SK-N-SH (cell line): ENCODE data around the gene CYP1A1.

Experiments
- EP300 ChIP-seq, 2 experiments: IDR thresholded peaks; 2 replicates each; pipeline versions ENCODE4 v1.4.0 to v1.6.1; 2012; ENCODE audit warnings: borderline replicate concordance in 1 of 2, low read depth in 1 of 2, low read length in 1 of 2
- POLR2AphosphoS5 ChIP-seq: IDR thresholded peaks from 2 replicates; pipeline ENCODE4 v1.6.1; 2012; ENCODE audit warnings: low read depth, low read length
- TF ChIP-seq, protein P1 (sequence below): fragments of 200-600 bp; sonication (generic); IDR thresholded peaks from 2 replicates; pipeline ENCODE4 v1.6.1; 2017; ENCODE audit warnings: antibody characterized with exemption, mild to moderate bottlenecking, moderate library complexity
- TF ChIP-seq, protein P2 (sequence below): IDR thresholded peaks from 2 replicates; pipeline ENCODE4 v1.6.1; 2012; ENCODE audit warnings: mild to moderate bottlenecking, low read depth, low read length, moderate library complexity

DNA sequence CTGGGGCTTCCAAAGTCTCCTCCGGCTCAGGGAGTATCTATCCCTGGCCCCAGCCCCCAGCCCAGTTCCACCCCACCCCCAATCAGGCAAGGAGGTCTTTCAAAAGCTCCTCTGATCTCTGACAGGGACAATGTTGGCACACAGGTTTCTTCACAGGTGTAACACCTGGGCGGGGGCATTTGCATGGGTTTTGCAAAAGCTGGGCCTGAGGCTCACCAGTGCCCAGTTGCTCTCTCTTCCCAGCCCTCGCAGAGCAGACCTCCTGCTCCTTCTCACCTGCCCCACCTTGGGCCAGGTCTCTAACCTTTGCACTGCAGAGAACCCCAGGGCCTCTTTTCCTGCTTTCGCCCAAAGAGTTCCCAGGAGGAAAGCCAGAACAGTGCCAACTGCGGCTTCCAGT lies 48.0 kb upstream of the CYP1A1 start:
- TF ChIP-seq, protein P1, sequence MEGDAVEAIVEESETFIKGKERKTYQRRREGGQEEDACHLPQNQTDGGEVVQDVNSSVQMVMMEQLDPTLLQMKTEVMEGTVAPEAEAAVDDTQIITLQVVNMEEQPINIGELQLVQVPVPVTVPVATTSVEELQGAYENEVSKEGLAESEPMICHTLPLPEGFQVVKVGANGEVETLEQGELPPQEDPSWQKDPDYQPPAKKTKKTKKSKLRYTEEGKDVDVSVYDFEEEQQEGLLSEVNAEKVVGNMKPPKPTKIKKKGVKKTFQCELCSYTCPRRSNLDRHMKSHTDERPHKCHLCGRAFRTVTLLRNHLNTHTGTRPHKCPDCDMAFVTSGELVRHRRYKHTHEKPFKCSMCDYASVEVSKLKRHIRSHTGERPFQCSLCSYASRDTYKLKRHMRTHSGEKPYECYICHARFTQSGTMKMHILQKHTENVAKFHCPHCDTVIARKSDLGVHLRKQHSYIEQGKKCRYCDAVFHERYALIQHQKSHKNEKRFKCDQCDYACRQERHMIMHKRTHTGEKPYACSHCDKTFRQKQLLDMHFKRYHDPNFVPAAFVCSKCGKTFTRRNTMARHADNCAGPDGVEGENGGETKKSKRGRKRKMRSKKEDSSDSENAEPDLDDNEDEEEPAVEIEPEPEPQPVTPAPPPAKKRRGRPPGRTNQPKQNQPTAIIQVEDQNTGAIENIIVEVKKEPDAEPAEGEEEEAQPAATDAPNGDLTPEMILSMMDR: no peak
- no peak for TF ChIP-seq EP300 (IDR thresholded peaks at IDR 0.05; ENCODE audit: borderline replicate concordance in 1 of 2, low read depth in 1 of 2, low read length in 1 of 2)
- no peak for TF ChIP-seq POLR2AphosphoS5
- TF ChIP-seq, protein P2, sequence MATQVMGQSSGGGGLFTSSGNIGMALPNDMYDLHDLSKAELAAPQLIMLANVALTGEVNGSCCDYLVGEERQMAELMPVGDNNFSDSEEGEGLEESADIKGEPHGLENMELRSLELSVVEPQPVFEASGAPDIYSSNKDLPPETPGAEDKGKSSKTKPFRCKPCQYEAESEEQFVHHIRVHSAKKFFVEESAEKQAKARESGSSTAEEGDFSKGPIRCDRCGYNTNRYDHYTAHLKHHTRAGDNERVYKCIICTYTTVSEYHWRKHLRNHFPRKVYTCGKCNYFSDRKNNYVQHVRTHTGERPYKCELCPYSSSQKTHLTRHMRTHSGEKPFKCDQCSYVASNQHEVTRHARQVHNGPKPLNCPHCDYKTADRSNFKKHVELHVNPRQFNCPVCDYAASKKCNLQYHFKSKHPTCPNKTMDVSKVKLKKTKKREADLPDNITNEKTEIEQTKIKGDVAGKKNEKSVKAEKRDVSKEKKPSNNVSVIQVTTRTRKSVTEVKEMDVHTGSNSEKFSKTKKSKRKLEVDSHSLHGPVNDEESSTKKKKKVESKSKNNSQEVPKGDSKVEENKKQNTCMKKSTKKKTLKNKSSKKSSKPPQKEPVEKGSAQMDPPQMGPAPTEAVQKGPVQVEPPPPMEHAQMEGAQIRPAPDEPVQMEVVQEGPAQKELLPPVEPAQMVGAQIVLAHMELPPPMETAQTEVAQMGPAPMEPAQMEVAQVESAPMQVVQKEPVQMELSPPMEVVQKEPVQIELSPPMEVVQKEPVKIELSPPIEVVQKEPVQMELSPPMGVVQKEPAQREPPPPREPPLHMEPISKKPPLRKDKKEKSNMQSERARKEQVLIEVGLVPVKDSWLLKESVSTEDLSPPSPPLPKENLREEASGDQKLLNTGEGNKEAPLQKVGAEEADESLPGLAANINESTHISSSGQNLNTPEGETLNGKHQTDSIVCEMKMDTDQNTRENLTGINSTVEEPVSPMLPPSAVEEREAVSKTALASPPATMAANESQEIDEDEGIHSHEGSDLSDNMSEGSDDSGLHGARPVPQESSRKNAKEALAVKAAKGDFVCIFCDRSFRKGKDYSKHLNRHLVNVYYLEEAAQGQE: no peak
